Mucosa of descending colon (tissue), 3 donors: ENCODE results near the gene PTPRN2. TPM values are rescaled to one million over a fixed set of nuclear protein-coding genes. Genes with fewer than 3 reads are reported as not detected.

Source experiments
- ATAC-seq: fragments of 200-7000 bp; cut with Tn5 transposase; one replicate; pipeline ENCODE4 v1.9.1; 2020; ENCODE audit warnings: mild to moderate bottlenecking, moderate library complexity
- DNase-seq, 3 donors: peaks; one replicate each; pipeline ENCODE4 v3.0.0-alpha.2; 2020
- H3K36me3 ChIP-seq: fragments of 200-600 bp; one replicate; pipeline ENCODE4 v1.8.0; 2021; ENCODE audit warnings: low read depth, mild to moderate bottlenecking
- H3K4me1 ChIP-seq: fragments of 200-600 bp; one replicate; pipeline ENCODE4 v1.8.0; 2021; ENCODE audit warnings: low read depth, mild to moderate bottlenecking
- H3K4me3 ChIP-seq: fragments of 200-600 bp; one replicate; pipeline ENCODE4 v1.8.0; 2021; ENCODE audit warnings: mild to moderate bottlenecking
- H3K9me3 ChIP-seq: fragments of 200-600 bp; one replicate; pipeline ENCODE4 v1.8.0; 2021; ENCODE audit warnings: mild to moderate bottlenecking
- intact Hi-C, 2 donors: fragments of 100-400 bp; cut with DNase I in 1 of 2; cut with micrococcal nuclease in 1 of 2; formaldehyde crosslinking; loops; one replicate each; pipeline versions ENCODE4 v1.11.0 to v1.11.1; 2022; cut with DNase I, micrococcal nuclease
- total RNA-seq, 3 donors: library from RNA; stranded (reverse); fragmentation: NEBNext Ultra II Directional in 2 of 3; extraction: Animal tissue kit (Norgen Biotek cat#: 25700) in 2 of 3; gene quantifications; one replicate each; pipeline versions ENCODE4 v1.2.1 to v1.2.4, GENCODE V29; 2021 to 2023
- TF ChIP-seq, protein P1 (sequence below): fragments of 200-600 bp; IDR thresholded peaks from one replicate; pipeline ENCODE4 v1.8.0; 2022; ENCODE audit warnings: antibody characterized with exemption, mild to moderate bottlenecking
- donor health status: DM: no; HTN: no; CAD: no; lungs with moderate emphysema.
- donor health status: DM: no; HTN: no; CAD: no.
- donor health status: DM: no; HTN: yes; CAD: no.

Gene PTPRN2
- total RNA-seq, 3 donors from 2014 or later, result 12.5 to 28.0 (median 26.2) TPM

DNA sequence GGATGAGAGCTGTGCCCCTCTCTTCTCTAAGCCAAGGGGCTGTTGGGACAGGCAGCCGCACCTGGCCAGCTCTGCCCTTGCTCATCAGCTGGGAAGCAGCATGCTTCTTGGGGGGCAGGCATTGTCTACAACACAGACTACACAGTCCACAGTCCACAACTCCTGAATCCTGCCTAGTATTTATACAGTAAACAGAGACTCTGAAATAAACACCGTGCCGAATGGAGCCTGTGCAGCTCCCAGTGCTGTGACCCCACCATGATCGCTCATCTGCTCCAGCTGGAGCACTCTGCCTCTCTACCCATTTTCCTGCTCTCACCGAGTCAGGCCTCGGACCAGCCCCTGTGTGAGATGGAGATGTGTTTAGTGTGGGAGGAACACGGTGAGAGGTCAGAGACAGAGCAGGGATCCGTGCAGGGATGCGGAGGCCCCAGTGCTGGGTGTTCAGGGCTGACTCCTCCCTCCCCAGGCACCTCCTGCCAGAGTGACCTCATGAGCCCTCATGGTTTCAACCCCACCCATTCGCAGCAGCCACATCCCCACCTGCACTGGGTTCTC is 642.8 kb downstream of the PTPRN2 start:
- H3K9me3 ChIP-seq, result peaks cover 11% of the 10 kb centered on the region
- no peak for ATAC-seq
- no peak overlapping the region for H3K4me3 ChIP-seq
- H3K4me1 ChIP-seq, result no peaks in the 10 kb centered on the region
- TF ChIP-seq, protein P1, sequence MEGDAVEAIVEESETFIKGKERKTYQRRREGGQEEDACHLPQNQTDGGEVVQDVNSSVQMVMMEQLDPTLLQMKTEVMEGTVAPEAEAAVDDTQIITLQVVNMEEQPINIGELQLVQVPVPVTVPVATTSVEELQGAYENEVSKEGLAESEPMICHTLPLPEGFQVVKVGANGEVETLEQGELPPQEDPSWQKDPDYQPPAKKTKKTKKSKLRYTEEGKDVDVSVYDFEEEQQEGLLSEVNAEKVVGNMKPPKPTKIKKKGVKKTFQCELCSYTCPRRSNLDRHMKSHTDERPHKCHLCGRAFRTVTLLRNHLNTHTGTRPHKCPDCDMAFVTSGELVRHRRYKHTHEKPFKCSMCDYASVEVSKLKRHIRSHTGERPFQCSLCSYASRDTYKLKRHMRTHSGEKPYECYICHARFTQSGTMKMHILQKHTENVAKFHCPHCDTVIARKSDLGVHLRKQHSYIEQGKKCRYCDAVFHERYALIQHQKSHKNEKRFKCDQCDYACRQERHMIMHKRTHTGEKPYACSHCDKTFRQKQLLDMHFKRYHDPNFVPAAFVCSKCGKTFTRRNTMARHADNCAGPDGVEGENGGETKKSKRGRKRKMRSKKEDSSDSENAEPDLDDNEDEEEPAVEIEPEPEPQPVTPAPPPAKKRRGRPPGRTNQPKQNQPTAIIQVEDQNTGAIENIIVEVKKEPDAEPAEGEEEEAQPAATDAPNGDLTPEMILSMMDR, result no peak
- H3K36me3 ChIP-seq, result no peaks in the 10 kb centered on the region
- intact Hi-C loops, result no loop called here
- peak in 1 of 3 donors; percentile 27 for DNase-seq

DNA sequence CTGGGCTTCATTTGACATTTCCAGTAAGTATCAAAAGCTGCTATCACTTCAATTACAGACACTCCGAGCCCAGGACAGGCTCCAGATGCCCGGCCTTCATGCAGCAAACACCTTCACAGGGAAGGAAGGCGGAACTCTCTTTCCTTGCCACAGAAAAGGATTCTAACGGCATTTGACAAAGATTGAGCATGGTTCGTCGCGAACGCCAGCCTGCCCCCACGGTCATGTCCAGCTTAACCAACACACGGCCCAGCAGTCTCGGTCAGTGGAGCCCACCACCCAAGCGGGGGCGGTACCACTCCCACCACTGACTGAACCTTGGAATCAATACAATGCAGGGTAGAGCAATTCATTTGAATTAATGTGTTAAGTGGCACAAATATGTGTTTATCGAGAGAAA is 643.6 kb downstream of the PTPRN2 start:
- TF ChIP-seq, protein P1, result no peak
- H3K4me1 ChIP-seq, result no peaks in the 10 kb centered on the region
- intact Hi-C loops, result no loop called here
- H3K36me3 ChIP-seq, result no peaks in the 10 kb centered on the region
- peaks cover 11% of the 10 kb centered on the region for H3K9me3 ChIP-seq
- DNase-seq (no peak), ATAC-seq (no peak)
- no peak overlapping the region for H3K4me3 ChIP-seq

DNA sequence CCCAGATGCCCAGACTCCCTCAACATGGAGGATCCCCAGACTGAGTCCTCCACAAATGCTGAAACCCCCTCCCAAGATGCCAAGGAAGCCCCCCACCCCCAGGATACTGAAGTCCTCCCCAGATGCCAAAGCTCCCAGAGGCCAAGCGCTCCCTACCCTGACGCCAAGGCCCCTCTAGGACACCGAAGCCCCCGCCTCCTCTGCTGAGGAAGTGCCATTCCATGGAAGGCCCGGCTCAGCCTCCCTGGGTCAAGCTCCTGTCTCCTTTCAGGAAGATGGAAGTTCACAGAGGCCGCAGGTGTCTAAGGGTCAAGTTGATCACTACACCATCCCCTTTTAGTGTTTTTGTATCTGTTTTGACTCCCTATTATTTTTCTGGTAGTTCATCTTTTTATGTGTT is 644.1 kb downstream of the PTPRN2 start:
- TF ChIP-seq, protein P1, result no peak
- no peak overlapping the region for H3K4me3 ChIP-seq
- intact Hi-C loops, result no loop called here
- ATAC-seq (no peak), DNase-seq (no peak)
- peaks cover 11% of the 10 kb centered on the region for H3K9me3 ChIP-seq
- H3K36me3 ChIP-seq, result no peaks in the 10 kb centered on the region
- no peaks in the 10 kb centered on the region for H3K4me1 ChIP-seq

DNA sequence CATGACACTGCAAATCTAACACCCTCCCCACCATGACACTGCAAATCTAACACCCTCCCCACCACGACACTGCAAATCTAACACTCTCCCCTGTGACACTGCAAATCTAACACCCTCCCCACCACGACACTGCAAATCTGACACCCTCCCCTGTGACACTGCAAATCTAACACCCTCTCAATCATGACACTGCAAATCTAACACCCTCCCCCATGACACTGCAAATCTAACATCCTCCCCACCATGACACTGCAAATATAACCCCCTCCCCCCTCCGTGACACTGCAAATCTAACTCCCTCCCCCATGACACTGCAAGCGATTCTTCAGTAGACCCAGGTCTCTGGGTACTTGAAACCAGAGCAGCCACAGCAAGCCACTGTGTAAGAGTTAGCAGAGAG is 646.4 kb downstream of the PTPRN2 start:
- no peaks in the 10 kb centered on the region for H3K4me1 ChIP-seq
- no peak overlapping the region for H3K4me3 ChIP-seq
- TF ChIP-seq, protein P1, result no peak
- intact Hi-C loops, result no loop called here
- ATAC-seq (no peak), DNase-seq (no peak)
- no peaks in the 10 kb centered on the region for H3K9me3 ChIP-seq
- H3K36me3 ChIP-seq, result no peaks in the 10 kb centered on the region

DNA sequence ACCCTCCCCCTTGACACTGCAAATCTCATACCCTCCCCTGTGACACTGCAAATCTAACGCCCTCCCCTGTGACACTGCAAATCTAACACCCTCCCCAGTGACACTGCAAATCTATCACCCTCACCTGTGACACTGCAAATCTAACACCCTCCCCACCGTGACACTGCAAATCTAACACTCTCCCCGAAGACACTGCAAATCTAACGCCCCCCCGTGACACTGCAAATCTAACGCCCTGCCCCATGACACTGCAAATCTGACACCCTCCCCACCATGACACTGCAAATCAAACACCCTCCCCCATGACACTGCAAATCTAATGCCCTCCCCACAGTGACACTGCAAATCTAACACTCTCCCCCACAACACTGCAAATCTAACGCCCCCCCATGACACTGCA is 647.1 kb downstream of the PTPRN2 start:
- no peak for DNase-seq
- no peak for ATAC-seq
- intact Hi-C loops, result no loop called here

More for the DNA sequence above, 647.1 kb downstream of the PTPRN2 start:
- H3K4me3 ChIP-seq, result no peak overlapping the region
- H3K9me3 ChIP-seq, result no peaks in the 10 kb centered on the region
- no peaks in the 10 kb centered on the region for H3K36me3 ChIP-seq
- no peaks in the 10 kb centered on the region for H3K4me1 ChIP-seq
- TF ChIP-seq, protein P1, result no peak
